Measurements from ENCODE around the gene KLHDC3.
A peak's percentile ranks its signal among the peaks of the same experiment; 100 is the strongest.

The KLHDC3 gene, protein sequence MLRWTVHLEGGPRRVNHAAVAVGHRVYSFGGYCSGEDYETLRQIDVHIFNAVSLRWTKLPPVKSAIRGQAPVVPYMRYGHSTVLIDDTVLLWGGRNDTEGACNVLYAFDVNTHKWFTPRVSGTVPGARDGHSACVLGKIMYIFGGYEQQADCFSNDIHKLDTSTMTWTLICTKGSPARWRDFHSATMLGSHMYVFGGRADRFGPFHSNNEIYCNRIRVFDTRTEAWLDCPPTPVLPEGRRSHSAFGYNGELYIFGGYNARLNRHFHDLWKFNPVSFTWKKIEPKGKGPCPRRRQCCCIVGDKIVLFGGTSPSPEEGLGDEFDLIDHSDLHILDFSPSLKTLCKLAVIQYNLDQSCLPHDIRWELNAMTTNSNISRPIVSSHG

DNA sequence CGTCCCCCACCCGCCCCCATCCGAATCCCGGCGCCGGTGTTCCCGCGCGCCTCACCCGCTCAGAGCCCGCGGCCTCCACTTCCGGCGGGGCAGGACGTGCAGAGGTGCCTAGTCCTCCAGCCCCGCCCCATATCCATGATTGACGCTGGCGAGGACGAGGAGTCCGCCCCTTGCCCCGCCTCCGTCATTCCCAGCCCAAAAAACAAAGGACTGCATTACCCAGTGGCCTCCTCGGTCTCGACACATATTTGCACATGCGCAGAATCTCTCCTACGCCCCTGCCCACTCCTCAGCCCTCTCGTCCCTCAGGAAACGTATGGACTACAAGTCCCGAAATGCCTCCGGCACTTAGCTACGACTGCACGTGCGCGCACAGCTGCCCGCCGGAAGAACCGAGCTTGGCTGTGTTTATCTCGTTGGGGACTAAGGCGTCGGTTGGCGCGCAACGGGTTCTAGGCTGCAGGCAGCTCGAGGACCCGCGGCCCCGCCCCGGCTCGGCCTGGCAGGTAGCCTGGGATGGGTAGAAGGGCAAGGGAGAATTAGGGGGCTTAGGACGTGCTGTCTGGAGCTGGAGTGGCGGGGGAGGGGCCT, at the start of gene KLHDC3, which contains the start of gene MEA1:
Gene KLHDC3 (plus strand): TSS at position 407 of the 591 bp plus-strand sequence. CDS start 2,944 bp downstream, outside the sequence.
Gene MEA1 (minus strand): TSS at position 104 of the 591 bp plus-strand sequence. CDS start 133 bp downstream, outside the sequence.
- peak; percentile 100 for DNase-seq

DNA sequence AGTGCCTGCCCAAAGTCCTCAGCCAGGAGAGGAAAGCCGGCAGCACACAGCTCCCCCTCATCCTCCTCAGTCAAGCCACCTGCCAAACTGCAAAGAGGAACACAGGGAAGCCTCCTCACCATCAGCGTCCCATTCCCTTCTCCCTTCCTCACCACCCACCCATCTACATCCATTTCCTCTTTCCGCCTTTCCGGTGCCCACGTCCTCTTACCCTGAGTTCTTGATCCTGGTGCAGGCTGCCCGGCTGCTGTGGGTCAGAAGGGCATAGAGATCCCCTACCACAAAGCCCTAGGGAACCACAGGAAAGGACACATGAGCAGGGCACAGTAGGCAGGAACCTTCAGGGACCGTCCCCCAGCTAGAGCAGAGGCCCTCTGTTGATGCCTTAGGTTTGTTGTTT, 47.5 kb upstream of the KLHDC3 start:
- DNase-seq = no peak

DNA sequence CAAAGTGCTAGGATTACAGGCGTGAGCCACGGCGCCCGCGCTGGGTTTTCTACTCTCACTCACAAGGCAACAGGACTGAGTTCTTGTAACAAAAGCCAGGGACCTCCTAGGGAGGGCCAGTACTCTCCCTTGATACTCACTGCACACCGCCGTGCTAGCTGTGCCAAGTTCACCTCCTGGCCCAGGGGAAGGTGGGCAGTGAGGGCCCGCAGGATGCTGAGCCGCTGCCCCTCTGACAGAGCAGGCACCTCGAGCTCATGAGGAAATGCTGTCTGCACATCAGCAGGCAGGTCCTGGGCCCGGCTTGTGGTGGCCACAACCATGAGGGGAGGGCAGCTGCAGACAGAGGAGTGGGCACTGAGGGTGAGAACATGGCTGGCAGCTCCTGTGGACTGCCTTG, 46.8 kb upstream of the KLHDC3 start:
- no peak for DNase-seq

DNA sequence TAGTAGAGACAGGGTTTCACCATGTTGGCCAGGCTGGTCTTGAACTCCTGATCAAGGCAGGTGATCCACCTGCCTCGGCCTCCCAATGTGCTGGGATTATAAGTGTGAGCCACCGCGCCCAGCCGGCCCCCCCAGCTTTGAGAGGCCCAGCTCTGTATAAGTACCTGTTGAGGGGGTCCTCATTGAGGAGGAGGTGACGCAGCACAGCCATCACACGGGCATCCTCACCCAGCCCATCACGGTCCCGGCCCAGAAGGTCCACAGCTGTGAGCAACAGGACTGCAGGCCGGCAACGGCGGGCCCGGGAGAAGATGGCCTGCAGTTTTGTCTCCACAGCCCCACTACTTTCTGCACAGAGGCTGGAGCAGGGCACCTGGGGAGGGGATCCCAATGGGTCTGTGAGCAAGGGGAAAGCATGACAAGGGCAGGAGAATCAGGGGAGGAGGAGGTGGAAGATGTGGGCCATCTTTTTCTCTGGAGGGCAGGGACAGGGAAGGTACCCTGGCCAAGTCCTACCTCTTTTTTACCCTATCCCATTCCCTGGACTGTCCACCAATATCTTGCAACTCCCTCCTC, 45.8 kb upstream of the KLHDC3 start:
- DNase-seq = no peak

GRCh38 chr6:42968783-42969182, 45.3 kb upstream of the KLHDC3 start:
- no peak for DNase-seq

DNA sequence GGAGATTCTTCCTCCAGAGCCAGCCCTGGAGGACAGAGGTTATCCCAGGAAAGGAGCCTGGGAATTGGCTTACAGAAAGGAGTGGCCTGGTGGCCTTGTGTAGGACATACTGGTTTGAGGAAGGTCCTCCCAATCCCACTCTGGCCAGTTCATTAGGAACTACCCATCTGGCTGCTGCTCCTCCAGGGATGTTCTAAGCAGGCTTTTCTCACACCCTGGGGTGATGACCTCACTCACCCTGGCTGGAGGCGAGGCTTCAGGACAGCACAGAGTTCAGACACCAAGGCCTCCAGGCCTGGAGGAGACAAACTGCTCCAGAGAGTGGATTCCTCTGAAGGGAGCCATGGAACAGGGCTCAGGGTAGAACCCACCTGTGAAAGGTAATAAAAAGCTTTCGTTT, 44.6 kb upstream of the KLHDC3 start:
- DNase-seq = no peak

DNA sequence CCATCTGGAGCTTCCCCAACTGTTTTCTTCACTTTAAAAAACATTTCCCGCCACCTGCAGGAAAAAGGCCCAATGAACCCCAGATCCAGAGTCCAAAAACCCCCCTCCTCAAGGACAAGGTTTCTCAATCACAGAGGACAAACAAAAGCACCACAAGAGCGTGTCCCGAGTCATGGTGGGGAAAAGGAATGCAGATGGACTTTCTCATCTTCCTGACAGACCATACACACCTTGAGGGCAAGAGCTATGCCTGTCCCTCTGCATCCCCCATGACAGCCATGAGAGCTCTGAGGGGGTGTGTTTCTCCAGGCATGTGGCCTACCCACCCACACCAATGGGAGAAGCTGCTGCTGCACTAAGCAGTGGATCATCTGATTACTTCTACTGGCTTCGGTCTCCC, 44.1 kb upstream of the KLHDC3 start:
- DNase-seq = no peak

- DNase-seq = no peak
Measured at GRCh38 chr6:42970871-42971612, 43.0 kb upstream of the KLHDC3 start.

GRCh38 chr6:42971746-42972327, 42.2 kb upstream of the KLHDC3 start:
- no peak for DNase-seq

- no peak for DNase-seq
Measured at GRCh38 chr6:42973926-42974325, 40.1 kb upstream of the KLHDC3 start.

- no peak for DNase-seq
Measured at GRCh38 chr6:42974919-42975505, 39.0 kb upstream of the KLHDC3 start.

GRCh38 chr6:42978487-42978838, 35.6 kb upstream of the KLHDC3 start:
- DNase-seq = peak; percentile 18

DNA sequence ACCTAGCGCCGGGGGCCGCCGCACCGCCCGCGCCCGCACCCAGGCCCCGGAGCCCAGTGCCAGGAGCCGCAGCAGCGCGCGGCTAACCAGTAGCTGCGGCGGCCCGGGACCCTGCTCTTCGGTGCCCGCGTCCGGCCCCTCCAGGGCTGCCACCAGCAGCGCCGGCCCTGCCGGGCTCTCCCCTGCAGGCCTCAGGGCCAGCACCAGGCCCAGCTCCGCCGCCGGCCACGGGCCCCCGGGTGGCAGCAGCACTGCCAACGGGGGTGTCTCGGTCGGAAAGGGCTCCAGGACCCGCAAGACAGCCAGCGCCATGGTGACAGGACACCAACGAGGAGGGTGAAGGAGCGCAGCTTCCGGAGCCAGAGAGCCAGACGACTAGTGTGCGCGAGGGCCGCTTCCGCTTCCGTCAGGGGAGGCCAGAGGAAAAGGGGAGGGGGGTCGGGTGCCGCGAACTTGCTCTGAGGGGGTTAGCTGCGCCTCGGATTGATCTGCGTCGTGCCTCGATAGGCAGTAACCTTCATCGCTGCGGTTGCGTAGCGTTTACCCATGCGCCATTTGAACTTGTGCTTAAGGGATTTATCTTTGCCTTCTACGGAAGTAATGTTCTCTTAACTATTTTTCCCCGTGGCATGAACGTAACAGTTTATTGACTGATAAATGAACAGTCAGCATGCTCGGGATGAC, 35.1 kb upstream of the KLHDC3 start, which contains the start of gene PEX6:
Gene PEX6 (minus strand): TSS at position 343 of the 684 bp plus-strand sequence. CDS start 31 bp downstream, at position 312.
- DNase-seq = peak; percentile 94

DNA sequence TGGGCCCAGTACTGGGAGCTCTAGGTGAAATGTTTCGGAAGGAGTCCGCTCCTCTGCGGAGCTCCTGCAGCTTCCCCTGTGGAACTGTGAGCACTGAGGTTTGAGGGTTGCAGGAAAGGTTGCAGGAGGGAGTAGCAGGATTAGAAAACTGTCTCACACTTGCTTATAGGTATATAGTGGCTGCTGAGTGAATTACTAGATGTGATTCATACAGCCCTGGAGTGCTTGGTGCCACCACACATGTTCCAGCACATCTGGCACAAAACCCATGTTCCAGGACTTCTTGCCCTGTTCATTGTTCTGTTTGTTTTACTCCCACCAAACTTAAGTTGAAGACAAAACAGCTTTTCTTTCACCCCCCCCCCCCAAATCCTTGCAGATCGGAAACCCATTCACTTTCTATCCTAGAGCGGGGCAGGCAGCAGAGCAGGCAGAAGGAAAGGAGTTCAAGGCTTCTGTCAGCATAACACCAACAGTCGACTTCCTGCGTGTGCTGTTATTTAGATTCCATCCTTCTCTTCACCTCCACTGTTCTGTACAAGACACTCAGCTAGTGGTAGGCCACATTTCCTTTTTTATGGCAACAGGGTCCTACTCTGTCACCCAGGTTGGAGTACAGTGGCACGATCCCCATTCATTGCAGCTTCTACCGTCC, 34.4 kb upstream of the KLHDC3 start:
- DNase-seq = peak; percentile 20

DNA sequence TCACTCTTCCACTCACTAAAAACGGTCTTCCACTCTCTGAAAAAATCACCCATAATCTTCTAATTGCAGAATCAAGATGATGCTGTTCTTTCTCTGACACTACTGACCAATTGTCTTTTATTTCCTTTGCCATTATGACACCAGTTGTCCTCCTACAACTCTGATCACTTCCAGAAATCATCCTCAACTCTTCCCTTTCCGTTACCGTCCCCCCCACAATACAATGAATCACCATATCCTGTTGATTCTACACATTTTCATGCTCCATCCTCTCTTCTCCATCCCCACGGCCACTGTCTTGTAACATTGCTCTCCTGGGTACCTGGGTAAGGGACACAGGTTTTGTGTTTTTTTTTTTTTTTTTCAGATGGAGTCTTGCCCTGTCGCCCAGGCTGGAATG, 32.2 kb upstream of the KLHDC3 start:
- no peak for DNase-seq

DNA sequence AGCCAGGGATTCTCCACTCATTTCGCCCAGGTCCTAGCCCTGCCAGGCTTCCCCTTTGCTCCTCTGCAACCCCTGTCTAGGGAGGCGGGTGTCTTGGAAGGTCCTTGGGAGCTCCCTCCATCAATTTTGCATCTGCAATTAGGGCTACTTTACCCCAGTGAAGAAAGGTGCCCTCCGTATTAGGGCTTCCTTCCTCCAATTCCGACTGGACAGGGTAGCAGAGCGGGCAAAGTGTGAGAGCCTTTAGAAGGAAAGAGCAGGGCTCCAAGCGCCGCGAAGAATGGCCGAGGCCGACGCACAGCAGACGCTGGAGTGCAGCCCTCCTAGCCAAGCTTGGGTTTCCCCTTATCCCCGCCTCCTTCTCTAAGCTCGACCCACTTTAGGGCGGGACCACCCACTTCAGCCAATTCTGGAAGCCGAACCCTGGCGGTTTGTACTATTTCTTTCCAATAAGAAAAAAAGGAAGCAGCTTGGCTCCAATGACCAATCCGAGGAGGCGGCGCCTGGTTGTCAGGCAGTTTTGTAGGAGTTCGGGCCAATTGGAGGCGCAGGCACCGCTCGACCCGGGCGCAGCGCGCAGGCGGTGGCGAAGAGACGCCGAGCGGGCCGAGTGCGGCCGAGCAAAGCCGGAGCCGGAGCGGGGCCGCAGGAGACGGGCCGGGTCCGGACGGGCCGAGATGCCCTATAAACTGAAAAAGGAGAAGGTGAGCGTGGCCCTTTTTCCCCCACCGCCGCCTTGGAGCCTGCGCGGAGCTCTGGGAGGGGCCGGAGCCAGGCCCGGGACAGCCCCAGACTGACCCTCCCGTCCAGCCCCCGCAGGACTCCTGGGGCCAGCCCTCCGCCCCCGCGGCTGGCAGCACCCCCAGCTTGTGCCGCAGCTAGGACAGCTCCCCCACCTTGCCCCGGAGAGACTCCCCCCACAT, 29.8 kb upstream of the KLHDC3 start, which contains the start of gene PPP2R5D:
Gene PPP2R5D (plus strand): TSS at position 570 of the 923 bp plus-strand sequence. CDS start 108 bp downstream, at position 678.
- DNase-seq = peak; percentile 99

DNA sequence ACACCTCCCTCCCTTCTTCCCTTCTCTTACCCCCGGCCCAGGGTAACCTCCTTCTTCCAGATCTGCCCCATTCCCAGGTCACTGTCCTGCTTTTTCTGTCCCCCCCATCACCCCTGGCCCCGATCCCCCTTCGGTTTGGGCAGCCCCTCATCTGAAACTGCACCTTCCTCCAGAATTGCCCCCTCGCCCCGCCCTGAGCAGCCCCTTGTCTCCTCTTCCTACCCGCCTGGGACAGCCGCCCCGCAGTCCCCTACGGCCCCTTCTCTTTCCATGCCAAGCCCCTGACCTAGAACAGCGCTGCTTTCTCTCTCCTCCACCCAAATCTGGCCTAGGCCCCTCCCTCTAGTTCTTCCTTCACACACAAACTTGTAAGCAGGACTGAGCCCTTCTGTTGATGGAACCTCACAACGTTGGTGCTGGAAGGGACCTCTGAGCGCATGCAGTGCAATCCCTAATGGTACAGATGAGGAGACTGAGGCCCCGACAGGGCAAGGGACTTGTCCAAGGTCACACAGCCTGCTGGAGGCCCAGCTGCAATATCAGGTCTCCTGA, 29.0 kb upstream of the KLHDC3 start:
- peak; percentile 25 for DNase-seq

- no peak for DNase-seq
Measured at GRCh38 chr6:42987533-42988451, 26.3 kb upstream of the KLHDC3 start.
